Endometrium (tissue), 2 donors: ENCODE data around the gene SEMA6B.
"Not testable (repeated sequence)": the region's sequence is repeated elsewhere in the genome, so short reads cannot be mapped to it uniquely, and the experiment has no call there.

Experiments
- FAIRE-seq: peaks from 2 replicates; lab custom pipeline; 2012; peaks lifted over from hg19 to GRCh38; lab: Jason Lieb, UNC
- donor health status: control.
- donor health status: control.

SEMA6B gene, protein sequence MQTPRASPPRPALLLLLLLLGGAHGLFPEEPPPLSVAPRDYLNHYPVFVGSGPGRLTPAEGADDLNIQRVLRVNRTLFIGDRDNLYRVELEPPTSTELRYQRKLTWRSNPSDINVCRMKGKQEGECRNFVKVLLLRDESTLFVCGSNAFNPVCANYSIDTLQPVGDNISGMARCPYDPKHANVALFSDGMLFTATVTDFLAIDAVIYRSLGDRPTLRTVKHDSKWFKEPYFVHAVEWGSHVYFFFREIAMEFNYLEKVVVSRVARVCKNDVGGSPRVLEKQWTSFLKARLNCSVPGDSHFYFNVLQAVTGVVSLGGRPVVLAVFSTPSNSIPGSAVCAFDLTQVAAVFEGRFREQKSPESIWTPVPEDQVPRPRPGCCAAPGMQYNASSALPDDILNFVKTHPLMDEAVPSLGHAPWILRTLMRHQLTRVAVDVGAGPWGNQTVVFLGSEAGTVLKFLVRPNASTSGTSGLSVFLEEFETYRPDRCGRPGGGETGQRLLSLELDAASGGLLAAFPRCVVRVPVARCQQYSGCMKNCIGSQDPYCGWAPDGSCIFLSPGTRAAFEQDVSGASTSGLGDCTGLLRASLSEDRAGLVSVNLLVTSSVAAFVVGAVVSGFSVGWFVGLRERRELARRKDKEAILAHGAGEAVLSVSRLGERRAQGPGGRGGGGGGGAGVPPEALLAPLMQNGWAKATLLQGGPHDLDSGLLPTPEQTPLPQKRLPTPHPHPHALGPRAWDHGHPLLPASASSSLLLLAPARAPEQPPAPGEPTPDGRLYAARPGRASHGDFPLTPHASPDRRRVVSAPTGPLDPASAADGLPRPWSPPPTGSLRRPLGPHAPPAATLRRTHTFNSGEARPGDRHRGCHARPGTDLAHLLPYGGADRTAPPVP

DNA sequence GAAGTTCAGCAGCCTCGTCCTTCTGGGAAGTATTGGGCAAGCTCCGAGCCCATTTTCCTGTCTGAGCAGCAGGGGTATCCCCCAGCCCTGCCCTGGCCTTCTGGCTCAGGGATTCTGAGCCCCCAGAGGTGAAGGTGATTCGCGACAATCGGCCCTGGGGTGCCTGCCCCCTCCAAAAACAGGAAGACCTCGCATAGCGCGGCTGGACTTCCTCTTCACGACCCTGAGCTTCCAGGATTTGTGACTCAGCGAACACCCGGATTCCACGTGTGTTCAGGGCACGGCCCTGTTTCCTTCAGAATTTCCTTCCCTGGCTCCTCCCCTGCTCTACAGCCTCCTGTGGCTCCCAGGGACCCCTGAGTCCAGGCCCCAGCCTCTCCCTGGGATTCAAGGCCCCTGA, at the start of gene SEMA6B:
TSS of gene SEMA6B (minus strand) at position 116 of the 400 bp plus-strand sequence. CDS start 1,227 bp downstream, outside the sequence.
- no peak for FAIRE-seq

DNA sequence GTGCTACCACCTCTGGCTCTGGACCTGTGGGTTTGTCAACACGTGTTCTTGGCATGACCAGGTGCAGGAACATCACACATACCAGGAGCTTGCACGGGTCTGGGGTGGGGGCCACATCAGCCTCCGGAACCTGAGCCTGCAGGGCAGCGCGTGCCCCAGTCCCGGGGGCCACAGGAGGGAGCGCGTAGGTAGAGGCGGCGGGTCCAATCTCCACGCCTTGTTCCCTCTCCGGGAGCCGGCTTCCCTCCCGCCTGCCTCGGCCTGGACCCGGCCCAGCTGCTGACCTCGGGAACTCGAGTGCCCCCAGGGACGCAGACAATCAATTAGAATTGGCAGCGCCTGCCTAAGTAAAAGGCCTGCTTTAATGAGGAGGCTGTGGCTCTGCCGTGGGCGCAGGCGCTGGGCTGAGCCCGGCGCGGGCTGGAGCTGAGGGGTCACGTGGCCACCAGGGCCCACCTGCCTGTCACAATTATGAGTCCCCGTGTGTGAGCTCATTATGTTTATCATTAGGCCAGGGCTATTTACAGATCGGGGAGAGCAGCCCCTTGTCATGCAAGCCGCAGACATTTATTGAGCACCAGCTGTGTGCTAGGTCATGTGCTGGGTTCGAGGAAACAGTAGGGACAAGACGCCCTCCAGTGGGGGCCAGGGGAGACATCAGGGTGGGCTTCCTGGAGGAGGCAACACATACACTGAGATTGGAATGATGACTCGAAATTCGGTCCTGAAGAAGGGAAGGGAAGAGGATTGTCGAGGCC, 47.6 kb upstream of the SEMA6B start:
- FAIRE-seq = no peak

DNA sequence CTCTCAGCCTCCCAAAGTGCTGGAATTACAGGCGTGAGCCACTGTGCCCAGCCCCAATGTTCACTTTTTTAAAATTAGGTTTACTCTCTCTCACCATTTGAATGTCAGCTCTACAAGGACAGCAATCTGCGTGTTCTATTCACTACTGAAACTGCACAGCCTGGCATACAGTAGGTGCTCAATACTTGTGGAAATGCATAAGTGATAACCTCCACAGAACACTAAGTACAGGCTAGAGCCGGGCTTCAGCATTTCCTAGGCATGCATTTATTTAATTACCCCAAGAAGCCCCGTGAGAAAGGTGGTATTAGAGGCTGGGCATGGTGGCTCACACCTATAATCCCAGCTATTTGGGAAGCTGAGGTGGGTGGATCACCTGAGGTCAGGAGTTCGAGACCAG, 46.7 kb upstream of the SEMA6B start:
- FAIRE-seq = no peak

DNA sequence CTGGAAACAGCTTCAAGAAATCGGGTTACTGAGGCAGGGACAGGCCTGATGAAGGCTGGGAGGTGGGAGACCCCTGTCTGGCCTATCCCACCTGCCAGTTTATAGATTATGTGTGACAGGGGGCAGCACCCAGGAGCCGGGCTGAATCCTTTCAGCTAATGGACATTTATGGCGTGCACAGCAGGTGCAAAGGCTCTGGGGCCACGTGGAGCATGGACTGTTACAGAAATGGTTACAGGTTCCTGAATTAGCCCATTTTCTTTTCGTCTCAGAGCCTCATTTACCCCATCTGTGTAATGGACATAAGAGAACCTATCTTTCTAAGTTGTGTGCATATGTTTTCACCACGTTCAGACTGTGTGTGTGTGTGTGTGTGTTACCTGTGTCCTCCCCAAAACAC, 45.4 kb upstream of the SEMA6B start:
- no peak for FAIRE-seq

DNA sequence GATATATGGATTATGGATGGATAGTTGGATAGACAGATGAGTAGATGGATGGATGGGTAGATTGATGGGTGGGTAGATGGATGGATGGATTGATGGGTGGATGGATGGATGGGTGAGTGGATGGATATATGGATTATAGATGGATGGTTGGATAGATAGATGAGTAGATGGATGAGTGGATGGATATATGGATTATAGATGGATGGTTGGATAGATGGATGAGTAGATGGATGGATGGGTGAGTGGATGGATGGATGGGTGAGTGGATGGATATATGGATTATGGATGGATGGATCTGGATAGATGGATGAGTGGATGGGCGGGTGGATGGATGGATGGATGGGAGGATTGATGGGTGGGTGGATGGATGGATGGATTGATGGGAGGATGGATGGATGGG, 43.4 kb upstream of the SEMA6B start:
- FAIRE-seq = no peak

DNA sequence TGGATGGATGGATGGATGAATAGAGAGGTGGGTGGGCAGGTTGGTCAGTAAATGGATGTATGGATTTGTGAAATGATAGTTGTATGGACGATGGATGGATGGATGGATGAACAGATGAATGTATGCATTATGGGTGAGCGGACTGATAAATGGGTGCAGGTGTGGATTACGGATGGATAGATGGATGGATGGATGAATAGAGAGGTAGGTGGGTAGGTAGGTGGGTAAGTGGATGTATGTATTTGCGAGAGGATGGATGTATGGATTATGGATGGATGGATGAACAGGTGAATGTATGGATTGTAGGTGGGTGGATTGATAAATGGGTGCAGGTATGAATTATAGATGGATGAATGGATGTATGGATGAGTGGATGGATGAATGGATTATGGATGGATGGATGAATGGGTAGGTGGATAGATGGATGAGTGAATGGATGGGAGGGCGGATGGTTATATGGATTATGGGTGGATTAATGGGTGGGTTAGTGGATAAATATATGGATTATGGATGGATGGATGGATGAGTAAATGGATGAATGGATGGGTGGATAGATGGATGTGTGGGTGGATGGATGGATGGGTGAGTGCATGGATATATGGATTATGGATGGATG, 42.8 kb upstream of the SEMA6B start:
- no peak for FAIRE-seq

DNA sequence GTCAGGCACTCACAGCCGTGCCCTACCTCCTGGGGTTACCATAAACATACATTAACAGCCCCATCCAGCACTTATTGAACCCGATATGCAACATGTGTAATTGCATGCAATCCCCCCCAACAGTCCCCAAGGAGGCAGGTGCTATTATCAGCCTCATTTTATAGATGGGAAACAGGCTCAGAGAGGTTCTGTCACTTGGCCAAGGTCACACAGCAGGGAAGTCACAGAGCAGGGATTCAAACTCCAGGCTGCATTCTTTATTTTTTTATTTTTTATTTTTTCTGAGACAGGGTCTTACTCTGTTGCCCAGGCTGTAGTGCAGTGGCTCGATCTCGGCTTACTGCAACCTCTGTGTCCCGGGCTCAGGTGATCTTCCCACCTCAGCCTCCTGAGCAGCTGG, 41.4 kb upstream of the SEMA6B start:
- no peak for FAIRE-seq

DNA sequence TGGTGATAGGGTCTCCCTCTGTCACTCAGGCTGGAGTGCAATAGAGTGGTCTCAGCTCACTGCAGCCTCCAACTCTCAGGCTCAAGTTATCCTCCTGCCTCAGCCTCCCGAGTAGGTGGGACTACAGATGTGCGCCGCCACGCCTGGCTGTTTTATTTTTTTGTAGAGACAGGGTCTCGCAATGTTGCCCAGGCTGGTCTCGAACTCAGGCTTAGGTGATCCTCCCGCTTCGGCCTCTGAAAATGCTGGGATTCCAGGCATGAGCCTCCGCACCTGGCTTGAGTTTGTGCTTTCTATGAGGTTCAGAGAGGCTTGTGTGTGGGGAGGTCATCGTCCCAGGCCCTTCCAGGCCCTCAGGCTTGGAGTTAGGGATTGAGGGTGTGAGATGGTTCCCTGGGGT, 40.6 kb upstream of the SEMA6B start:
- no peak for FAIRE-seq

DNA sequence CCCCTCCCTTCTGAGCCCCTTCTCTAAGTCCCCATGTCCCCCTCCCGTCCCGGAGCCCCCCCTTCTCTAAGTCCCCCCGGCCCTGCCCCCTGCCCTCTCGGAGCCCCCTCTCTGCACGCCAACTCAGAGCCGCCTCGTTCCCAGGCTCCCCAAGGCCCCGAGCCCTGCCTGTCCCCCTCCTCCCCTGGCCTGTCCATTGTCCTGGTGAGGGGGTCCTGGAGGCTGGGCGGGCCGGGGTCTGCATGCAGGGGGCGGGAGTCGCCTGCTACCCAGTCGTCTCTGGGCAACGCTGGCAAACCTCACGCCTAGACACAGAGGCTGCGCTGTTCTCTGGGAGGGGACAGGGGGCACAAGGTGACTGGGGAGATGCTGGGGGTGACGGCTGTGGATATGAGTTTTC, 39.2 kb upstream of the SEMA6B start:
- no peak for FAIRE-seq

DNA sequence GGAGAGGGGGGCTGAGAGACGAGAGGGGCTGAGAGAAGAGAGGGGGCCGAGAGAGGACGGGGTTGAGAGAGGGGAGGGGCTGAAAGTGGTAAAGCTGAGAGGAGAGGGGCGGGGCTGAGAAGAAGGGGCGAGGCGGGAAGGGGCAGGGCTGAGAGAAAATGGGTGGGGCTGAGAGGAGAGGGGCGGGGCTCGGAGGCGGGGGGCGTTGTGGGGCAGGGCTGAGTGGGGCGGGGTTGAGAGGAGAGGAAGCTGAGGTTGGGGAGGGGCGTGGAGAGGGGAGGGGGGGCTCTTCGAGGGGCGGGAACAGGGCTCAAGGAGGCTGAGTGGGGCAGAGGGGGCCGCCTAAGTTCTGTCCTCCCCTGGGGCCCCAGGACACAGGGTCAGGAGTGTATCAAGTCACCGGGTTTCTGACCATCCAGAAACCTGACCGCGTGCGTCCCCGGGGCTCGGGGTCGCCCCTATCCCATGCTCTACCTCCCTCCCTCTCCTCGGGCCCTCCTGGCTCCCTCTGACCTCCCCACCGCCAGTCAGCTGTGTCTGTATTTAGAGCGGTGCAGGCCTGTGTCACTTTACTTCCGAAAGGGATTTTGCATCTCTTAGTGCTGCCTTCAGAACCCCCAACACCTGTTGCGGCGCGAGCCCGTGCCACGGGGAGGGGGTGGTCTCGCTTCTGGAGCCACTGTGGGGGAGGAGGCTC, 38.6 kb upstream of the SEMA6B start:
- FAIRE-seq = no peak

DNA sequence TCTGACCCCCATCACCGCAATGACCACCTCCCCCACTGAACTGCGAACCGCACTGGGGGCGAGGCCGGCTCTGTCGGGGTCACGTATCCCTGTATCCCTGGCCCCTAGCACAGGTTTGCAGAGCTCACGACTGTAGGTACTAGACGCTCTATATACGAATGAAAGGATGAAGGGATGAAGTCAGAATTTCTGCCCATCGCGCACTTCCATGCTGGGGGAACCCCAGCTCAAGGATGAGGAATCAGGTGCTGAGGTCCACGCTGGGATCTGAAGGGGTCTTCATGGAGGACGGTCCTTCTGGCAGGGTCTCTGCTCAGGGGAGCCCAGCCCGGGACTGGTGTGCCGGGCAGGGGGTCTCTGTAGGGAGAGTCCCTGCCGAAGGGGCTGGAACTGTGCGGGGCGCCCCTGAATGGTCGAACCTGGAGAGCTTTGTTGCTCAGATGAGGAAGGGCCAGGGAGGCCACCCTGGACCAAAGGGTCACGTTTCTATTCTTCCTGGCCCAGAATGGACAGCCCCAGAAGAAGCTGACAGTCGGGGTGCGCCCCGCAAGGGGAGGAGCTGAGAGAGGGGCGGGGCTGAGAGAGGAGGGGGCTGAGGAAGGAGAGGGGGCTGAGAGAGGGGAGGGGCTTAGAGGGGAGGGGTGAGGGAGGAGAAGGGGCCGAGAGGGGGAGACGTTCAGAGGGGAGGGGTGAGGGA, 37.9 kb upstream of the SEMA6B start:
- no peak for FAIRE-seq

DNA sequence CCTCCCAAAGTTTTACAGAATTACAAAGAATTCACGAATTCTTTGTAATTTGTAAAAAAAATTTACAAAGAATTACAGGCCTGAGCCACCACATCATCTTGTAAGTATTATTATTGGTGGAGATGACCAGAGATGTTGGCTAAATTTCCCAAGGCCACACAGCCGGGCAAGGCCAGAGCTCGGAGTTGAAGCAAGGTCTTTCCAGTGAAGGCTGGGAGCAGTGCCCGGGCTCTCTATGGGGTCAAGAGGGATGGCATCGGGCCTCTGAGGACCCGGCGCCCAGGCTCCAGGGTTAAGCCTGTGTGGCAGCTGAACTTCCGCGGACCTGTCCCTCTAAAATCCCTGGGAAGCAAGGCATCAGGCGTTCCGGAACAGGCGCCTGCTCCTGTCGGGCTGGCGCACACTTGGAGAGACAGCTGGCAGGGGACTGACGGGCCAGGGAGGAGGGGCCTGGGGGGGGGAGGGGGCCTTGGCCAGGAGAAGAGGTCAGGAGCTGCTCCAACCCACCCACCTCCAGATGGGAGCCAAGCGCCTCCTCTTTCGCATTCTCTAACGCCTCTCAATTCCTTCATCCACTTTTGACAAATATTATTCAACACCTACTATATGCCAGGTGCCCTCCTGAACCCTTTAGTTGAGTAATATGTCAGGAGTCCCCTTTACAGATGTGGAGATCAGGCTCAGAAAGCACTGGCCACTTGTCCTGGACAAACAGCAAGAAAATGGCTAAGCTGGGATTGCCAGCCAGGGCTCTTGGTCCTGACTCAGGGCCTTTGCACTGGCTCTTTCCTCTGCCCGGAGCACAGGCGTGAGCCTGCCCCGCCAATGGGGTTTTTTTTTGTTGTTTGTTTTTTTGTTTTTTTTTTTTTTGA, 36.8 kb upstream of the SEMA6B start:
- FAIRE-seq = no peak

DNA sequence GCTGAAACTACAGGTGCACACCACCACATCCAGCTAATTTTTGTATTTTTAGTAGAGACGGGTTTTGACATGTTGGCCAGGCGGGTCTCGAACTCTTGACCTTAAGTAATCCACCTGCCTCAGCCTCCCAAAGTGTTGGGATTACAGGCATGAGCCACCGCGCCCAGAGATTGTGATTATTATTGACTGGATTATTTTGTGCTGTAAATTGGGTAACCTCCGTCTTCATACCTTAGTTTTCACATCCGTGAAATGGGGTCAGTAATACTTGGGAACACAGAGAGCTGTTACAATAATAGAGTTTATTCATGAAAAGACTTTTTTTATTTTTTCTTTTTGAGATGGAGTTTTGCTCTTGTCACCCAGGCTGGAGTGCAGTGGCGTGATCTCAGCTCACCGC, 35.7 kb upstream of the SEMA6B start:
- FAIRE-seq = not testable (repeated sequence)

DNA sequence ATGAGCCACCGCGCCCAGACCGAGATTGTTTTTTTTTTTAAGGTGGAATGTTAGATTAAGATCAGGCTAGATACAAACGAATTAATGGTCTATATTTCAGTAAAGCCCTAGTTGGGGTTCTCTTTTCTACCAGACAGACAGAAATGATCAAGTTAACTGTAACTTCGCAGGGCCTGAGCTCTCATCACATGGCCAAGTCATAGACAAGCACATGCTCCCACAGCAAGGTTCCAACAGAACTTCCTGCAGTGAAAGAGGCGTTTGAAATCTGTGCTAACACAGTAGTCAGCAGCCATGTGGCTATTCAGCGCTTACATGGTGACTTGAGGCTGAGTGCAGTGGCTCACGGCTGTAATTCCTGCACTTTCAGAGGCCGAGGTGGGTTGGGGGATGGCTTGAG, 34.7 kb upstream of the SEMA6B start:
- no peak for FAIRE-seq

DNA sequence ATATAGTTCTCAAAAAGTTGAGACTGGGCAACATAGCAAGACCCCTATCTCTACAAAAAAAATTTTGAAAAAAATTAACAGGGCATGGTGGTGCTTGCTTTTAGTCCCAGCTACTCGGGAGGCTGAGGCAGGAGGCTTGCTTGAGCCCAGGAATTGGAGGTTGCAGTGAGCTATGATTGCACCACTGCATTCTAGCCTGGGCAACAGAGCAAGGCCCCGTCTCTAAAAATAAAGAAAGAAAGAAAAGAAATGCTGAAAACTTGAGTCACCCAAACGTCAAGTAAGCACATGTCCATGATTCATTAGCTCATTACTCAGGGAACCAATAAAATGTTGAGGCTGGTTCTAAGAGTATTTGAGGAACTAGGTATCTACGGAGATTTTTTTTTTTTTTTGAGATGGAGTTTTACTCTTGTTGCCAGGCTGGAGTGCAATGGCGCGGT, 33.9 kb upstream of the SEMA6B start:
- FAIRE-seq = no peak

DNA sequence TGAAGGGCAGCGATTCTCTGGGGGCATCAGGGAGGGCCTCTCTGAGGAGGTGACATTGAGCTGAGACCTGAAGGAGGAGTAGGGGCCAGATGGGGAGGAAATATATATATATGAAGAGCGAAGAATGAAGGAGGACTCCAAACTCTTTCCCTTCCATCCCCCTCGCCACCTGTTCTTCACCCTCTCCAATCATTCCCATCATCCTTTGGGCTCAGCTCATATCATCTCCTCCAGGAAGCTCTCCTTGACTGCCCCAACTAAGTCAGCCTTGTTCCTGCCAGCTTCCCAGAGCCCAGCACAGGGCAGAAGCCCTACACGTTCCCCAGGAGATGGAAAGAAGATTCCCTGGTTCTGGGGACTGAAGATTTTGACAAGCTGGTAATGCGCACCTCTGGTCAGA, 33.0 kb upstream of the SEMA6B start:
- no peak for FAIRE-seq

DNA sequence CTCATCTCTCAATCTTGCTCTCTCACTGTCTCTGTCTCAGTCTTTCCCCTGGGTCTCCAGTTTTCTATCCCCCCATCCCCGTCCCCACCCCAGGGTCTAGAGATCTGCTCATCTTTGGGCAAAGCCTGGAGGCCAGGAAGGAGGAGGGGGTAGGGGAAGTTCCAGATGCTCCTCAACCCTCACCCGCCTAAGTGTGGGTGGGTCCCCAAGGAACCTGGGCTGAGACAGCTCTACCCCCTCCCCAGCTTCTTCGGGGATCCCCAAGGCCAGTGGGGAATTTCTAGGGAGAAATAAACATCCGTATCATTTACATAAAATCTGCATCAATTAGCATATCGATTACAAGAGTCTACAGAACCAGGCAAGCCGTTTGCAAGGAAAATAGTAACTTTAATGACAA, 31.8 kb upstream of the SEMA6B start:
- no peak for FAIRE-seq

DNA sequence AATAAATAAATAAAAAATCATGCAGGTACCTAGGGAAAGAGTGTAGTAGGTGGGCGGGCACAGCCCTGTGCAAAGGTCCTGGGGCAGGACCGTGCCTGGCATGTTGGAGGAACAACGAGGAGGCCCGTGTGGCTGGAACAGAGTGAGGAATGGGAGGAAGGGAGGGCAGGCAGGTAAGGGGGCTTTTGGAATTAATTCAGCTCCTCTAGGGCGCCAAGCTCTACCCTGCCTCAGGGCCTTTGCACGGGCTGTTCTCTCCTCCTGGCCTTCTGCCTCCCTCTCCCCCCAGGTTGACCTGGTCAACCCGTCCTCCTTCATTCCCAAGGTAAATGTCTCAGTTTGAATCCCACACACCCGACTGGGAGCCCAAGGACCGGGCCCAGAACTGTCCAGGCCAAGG, 31.1 kb upstream of the SEMA6B start:
- no peak for FAIRE-seq

DNA sequence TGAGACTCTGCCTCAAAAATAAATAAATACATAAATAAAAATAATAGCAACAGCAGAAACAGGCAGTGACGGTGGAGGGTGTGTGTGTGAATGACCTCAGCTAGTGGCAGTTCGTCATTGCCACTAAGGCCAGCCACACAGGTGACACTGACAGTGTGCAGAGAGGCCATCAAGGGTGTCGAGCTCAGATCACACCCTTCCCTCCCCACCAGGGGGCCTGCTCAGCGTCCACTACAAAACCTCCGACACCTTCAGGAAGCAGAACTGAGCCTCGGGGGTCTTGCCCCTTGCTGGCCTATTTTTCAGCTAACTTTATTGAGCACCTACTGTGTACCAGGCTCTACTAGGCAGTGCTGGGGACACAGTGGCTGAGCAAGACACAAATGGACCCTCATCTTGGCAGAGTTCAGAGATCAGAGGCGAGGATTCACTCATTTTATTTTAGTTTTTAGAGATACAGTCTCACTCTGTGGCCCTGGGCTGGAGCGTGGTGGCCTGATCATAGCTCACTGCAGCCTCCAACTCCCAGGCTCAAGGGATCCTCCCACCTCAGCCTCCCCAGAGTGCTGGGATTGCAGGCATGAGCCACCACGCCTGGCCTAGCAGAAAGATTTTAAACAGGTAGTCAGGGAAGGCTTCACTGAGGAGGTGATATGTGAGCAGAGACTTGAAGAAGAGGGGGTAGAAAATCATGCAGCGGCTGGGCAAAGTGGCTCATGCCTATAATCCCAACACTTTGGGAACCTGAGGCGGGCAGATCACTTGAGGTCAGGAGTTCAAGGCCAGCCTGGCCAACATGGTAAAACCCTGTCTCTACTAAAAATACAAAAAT, 30.3 kb upstream of the SEMA6B start:
- no peak for FAIRE-seq
